Dermis blood vessel endothelial cell (primary cell): ENCODE data around the gene PELO. TPM values are rescaled to one million over a fixed set of nuclear protein-coding genes. Genes with fewer than 3 reads are reported as not detected.
"Not testable (repeated sequence)": the region's sequence is repeated elsewhere in the genome, so short reads cannot be mapped to it uniquely, and the experiment has no call there.

ENCODE experiments used
- DNase-seq: peaks from one replicate; pipeline ENCODE4 v3.0.0; 2010
- total RNA-seq: library from RNA; depleted of rRNA; stranded (reverse); fragments of >200 nt; gene quantifications from 2 replicates; pipeline ENCODE4 v1.2.3, GENCODE V29; 2014

The PELO gene
- total RNA-seq, 1 donor from 2014 or later: 22.8 TPM

DNA sequence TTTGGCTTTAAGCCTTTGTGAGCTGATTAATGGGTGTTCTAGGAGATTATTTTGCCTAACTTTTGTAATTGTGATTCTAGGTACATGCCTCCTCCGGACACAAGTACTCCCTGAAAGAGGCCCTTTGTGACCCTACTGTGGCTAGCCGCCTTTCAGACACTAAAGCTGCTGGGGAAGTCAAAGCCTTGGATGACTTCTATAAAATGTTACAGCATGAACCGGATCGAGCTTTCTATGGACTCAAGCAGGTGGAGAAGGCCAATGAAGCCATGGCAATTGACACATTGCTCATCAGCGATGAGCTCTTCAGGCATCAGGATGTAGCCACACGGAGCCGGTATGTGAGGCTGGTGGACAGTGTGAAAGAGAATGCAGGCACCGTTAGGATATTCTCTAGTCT lies 13.6 kb downstream of the PELO start:
- peak; percentile 38 for DNase-seq

GRCh38 chr5:52802272-52802973 lies 14.7 kb downstream of the PELO start:
- no peak for DNase-seq

- no peak for DNase-seq
These were observed 15.2 kb downstream of the PELO start for GRCh38 chr5:52802974-52803336.

GRCh38 chr5:52804387-52804791 lies 16.7 kb downstream of the PELO start:
- no peak for DNase-seq

- no peak for DNase-seq
These were observed 17.3 kb downstream of the PELO start for GRCh38 chr5:52804981-52805380.

GRCh38 chr5:52805615-52806014 lies 17.9 kb downstream of the PELO start:
- no peak for DNase-seq

- DNase-seq: no peak
These were observed 19.3 kb downstream of the PELO start for GRCh38 chr5:52807037-52807436.

- DNase-seq: no peak
These were observed 20.0 kb downstream of the PELO start for GRCh38 chr5:52807723-52808122.

GRCh38 chr5:52808316-52808901 lies 20.7 kb downstream of the PELO start:
- no peak for DNase-seq

DNA sequence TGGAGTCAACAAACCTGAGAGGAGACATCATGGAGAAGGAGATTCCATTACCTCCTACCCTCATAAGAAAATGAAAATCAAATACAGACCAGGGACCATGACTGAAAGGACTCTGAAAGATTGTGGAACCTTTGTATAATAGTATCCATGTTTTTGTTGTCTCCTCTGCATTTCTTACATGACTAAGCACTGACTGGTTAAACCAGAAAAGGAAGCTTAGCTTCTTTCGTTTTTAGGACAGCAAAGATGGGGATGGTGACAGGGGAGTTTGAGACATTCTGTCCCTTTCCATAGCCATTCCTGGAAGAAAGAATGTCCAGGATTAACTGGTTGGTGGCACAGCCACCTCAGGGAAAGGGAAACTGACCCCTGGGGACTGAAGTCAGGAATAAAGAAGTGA lies 22.2 kb downstream of the PELO start:
- DNase-seq: no peak

DNA sequence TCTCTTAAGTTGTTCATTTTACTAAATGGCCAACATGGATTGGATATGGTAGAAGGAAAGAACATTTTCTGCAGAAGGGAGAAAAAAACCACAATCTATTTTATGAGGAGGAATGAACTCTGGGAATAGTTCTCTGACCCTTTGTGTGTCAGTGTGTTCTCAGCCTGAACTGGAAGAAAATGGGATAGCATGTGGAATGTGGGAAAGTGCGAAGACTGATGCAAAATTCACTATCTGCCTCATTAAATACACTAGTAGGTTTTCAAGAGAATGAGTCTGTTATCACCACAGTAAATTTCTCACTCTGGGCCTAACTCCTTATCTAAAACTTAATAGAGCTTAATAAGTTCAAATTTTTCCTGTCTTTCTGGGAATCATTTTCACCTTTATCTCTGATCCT lies 22.7 kb downstream of the PELO start:
- no peak for DNase-seq

DNA sequence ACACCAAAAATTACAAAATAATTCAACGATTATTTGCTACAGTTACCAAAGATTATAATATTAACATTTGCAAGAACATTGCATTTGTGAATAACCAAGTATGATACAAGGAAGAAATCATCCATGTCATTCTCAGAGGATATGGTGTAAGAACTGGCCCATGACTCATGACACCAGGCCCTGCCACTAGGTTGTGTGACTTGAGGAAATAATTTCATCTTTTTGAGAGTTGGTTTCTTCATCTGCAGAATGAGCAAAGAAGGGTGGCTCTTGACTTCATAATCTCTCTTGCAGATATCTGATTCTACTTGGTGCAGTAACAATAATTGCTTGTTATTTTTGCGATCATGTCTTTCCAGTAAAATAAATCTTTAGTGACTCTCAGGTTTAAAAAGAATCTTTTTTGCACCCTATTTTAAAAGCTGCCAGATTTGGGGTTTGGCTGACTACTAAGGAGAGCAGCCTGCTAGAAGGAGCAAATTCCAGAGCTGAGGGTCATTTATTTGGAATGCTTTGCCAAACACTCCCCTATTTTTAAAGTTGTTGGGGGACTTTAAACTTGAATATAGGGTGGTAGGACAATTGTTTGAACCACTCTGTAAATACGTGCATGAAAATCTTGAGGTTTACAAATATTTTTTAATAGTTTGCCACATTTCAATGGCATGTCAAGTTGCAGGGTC lies 23.5 kb downstream of the PELO start:
- DNase-seq: no peak

- peak; percentile 54 for DNase-seq
These were observed 26.8 kb downstream of the PELO start for GRCh38 chr5:52814352-52815148.

DNA sequence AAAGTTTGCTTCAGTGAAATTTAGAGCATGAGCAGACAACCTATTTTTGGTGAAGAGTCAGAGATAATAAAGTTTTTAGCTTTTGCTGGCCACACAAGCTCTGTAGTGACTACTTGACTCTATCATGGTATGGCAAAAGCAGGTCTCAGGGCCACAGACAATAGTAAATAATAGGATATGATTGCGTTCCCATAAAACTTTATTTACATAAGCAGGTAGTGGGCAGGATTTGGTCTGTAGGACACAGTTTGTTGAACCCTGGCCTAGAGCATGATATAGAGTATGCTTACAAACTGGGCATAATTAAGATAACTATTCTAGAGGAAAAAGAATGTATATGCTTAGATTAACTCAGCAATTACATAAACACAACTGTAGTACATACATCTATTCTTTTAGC lies 30.1 kb downstream of the PELO start:
- no peak for DNase-seq

GRCh38 chr5:52818360-52818759 lies 30.6 kb downstream of the PELO start:
- peak; percentile 29 for DNase-seq

GRCh38 chr5:52818807-52819206 lies 31.1 kb downstream of the PELO start:
- not testable (repeated sequence) for DNase-seq

- DNase-seq: no peak
These were observed 34.2 kb downstream of the PELO start for GRCh38 chr5:52821901-52822300.

DNA sequence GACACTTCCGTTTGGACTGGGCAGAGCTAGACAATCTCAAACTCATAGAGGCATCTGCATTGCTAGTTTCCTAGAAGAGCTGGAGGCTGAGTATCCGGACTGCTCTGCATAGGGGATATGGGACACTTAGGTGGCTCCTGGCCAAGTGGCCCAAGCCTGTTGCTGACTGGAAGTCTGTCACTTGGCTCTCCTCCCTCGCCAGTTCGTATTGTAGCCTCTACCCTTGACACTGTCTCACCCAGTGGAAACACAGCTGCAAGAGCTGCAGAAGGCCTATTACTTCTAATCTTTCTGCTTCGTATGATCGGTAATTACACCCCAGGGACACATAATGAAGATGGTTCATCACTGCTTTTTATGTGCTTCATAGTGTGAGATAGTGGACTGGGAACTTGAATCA lies 34.7 kb downstream of the PELO start:
- no peak for DNase-seq

- no peak for DNase-seq
These were observed 37.1 kb downstream of the PELO start for GRCh38 chr5:52824827-52825226.

- DNase-seq: no peak
These were observed 38.1 kb downstream of the PELO start for GRCh38 chr5:52825826-52826225.

DNA sequence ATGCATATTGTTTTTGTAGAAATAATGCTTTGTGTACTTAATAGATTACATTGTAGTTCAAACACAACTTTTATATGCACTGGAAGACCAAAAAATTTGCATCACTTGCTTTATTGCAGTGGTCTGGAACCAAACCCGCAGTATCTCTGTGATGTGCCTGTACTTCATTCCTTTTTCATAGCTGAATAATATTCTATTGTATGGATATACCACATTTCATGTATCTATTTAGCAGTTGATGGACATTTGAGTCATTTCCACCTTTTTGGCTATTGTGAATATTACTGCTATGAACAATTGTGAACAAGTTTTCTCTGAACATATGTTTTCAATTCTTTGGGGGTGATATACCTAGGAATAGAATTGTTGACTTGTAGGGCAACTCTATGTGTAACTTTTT lies 40.1 kb downstream of the PELO start:
- DNase-seq: no peak

DNA sequence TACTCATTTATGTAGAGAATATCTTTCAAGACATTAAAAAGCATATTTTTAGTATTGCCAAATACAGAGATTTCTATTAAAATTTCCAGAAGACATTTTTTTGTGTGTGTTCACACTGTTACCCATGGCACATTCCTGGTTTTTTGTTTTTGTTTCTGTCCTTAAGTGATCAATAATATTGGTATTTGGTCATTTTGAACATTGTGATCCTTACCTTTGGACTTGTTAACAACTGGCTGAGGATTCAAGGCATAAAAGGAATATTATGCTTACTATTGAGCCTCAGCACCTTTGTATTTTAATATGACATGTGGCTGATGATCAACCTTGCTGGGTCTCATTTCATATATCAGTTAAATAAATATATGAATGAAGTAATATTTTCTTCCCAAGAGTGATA lies 41.9 kb downstream of the PELO start:
- DNase-seq: no peak

DNA sequence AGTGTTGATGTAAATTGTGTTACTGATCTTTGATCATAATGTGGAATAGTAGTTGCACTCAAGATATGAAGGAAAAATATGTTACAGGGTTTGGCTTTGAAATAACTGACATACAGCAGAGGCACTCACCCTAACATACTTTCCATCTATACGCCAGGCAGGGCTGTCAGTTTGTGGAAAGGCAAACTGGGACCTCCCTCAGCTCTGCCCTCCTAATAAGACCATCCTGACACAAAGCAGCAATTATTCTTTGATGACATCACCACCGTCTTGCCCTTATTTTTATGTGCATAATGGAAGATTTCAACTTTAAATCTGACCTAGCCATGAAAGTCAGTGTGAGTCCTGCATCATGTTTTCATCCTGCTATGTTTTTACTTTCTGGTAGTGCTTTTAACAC lies 42.9 kb downstream of the PELO start:
- no peak for DNase-seq
